Measurements from ENCODE around the gene SARDH. TPM values are rescaled to one million over a fixed set of nuclear protein-coding genes. Genes with fewer than 3 reads are reported as not detected.

SARDH gene
- total RNA-seq, 1 experiment from 2014 or later: 0.66 TPM

DNA sequence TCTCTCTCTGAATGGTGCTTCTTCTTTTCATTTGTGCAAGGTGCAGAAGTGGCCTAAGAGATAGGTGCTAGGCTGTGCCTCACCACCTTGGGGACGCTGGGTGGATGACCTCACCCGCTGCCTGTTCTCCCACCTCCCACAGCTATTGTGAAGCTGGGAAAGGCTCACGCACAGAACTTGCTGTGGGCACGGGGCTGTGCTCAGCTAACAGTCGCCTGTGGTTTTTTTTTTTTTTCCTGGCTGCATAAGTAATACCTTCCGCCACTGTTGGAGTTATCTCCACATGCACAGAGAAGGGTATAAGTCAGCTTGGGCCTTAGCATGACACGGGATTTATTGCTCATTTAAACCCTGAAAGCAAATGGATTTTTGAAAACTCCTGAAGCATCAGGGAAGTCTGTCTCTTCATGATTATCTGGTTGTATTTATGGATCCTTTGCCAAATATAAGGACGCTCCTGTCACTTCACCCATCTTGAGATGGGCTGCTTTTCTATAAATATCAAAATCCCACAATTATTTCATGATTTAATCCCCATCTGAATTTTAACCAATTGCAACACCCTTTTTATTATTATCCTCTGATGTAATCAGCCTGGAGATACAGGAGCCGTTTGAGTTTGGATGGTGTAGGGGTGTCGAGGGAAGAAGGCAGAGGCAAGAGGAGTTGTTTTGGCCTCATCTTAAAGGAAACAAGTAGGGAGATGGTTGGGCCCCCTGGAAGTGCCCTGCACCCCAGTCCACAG, 93.0 kb downstream of the SARDH start:
- no peak for DNase-seq
- H3K9me3 ChIP-seq: no peaks in the 10 kb centered on the region
- peaks cover 6% of the 10 kb centered on the region; the same call in 1 of the 2 replicates for H3K27me3 ChIP-seq
- no peaks in the 10 kb centered on the region for H3K36me3 ChIP-seq
- no peak overlapping the region for H3K4me3 ChIP-seq

- Histone ChIP-seq H3K36me3 (no peaks in the 10 kb centered on the region), H3K4me3 (no peak overlapping the region), H3K27me3 (peaks cover 6% of the 10 kb centered on the region; the same call in 1 of the 2 replicates), H3K9me3 (no peaks in the 10 kb centered on the region)
- DNase-seq: no peak
Observed at GRCh38 chr9:133643978-133644760, 94.0 kb downstream of the SARDH start.

DNA sequence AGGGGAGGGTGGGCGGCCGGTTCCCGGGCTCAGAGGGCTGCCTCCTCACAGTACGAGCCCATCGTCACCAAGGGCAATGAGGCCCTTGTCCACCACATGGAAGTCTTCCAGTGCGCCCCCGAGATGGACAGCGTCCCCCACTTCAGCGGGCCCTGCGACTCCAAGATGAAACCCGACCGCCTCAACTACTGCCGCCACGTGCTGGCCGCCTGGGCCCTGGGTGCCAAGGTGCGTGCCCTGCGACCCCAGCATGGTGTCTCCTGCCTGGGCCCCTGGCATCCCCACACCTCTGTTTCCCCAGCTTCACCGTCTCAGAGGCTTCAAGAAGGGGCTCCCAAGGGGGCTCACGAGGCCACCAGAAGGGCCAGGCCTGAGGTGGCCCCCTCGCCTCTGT, 94.8 kb downstream of the SARDH start:
- H3K36me3 ChIP-seq: no peaks in the 10 kb centered on the region
- H3K27me3 ChIP-seq: peaks cover 3% of the 10 kb centered on the region; the same call in 1 of the 2 replicates
- no peak overlapping the region for H3K4me3 ChIP-seq
- no peak for DNase-seq
- H3K9me3 ChIP-seq: no peaks in the 10 kb centered on the region

GRCh38 chr9:133642708-133643361, 95.3 kb downstream of the SARDH start:
- Histone ChIP-seq H3K36me3 (no peaks in the 10 kb centered on the region), H3K9me3 (no peaks in the 10 kb centered on the region), H3K4me3 (no peak overlapping the region), H3K27me3 (peaks cover 3% of the 10 kb centered on the region; the same call in 1 of the 2 replicates)
- DNase-seq: no peak

- Histone ChIP-seq H3K36me3 (no peaks in the 10 kb centered on the region), H3K9me3 (no peaks in the 10 kb centered on the region), H3K4me3 (no peak overlapping the region), H3K27me3 (no peaks in the 10 kb centered on the region)
- DNase-seq: no peak
Observed at GRCh38 chr9:133641861-133642595, 96.1 kb downstream of the SARDH start.

GRCh38 chr9:133641396-133641655, 96.8 kb downstream of the SARDH start:
- DNase-seq: no peak

GRCh38 chr9:133640580-133641395, 97.4 kb downstream of the SARDH start:
- H3K36me3 ChIP-seq: no peaks in the 10 kb centered on the region
- no peak overlapping the region for H3K4me3 ChIP-seq
- DNase-seq: no peak
- H3K27me3 ChIP-seq: no peaks in the 10 kb centered on the region
- no peaks in the 10 kb centered on the region for H3K9me3 ChIP-seq

More at GRCh38 chr9:133641396-133641655, 96.8 kb downstream of the SARDH start:
- Histone ChIP-seq H3K27me3 (no peaks in the 10 kb centered on the region), H3K36me3 (no peaks in the 10 kb centered on the region), H3K4me3 (no peak overlapping the region), H3K9me3 (no peaks in the 10 kb centered on the region)

GRCh38 chr9:133640160-133640559, 98.0 kb downstream of the SARDH start:
- Histone ChIP-seq H3K4me3 (no peak overlapping the region), H3K27me3 (no peaks in the 10 kb centered on the region), H3K9me3 (no peaks in the 10 kb centered on the region), H3K36me3 (no peaks in the 10 kb centered on the region)
- no peak for DNase-seq

DNA sequence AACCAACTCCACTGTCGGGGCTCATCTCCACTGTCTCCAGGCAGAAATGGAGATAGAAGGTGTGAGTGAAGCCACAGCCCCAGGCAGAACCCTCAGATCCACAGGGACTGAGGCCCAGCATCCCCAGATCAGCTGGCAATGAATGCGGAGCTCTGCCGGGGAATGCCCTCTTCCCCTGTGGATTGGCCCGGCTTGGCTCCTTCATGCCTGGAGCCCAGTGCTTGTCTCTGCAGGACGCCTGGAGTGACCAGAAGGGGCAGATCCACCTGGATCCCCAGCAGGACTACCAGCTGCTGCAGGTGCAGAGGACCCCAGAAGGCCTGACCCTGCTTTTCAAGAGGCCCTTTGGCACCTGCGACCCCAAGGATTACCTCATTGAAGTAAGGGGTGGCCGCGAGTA, 98.5 kb downstream of the SARDH start:
- DNase-seq: no peak
- no peaks in the 10 kb centered on the region for H3K27me3 ChIP-seq
- H3K36me3 ChIP-seq: no peaks in the 10 kb centered on the region
- no peak overlapping the region for H3K4me3 ChIP-seq
- no peaks in the 10 kb centered on the region for H3K9me3 ChIP-seq

DNA sequence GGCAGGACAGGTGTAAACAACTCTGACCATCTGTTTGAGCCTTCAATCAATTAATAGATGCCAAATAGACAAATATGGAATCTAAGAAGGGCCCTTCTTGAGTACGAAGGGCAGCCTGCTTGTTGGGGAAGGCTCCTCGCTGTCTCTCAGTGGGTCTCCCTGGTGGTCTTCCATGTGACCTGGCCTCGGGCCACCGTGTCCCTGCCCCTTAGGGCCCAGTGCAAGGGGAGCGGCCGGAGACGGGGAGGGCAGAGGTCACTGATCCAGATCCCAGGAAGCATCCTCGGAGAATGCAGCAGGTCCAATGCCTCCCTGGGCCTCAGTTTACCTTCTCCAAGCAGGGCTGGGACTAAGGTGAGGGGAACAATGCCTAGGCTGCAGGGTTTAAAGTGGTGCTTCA, 99.4 kb downstream of the SARDH start:
- Histone ChIP-seq H3K4me3 (no peak overlapping the region), H3K27me3 (no peaks in the 10 kb centered on the region), H3K9me3 (no peaks in the 10 kb centered on the region), H3K36me3 (no peaks in the 10 kb centered on the region)
- DNase-seq: no peak

- H3K27me3 ChIP-seq: no peaks in the 10 kb centered on the region
- H3K9me3 ChIP-seq: no peaks in the 10 kb centered on the region
- no peak for DNase-seq
- no peak overlapping the region for H3K4me3 ChIP-seq
- H3K36me3 ChIP-seq: no peaks in the 10 kb centered on the region
Observed at GRCh38 chr9:133638076-133638475, 100.1 kb downstream of the SARDH start.

- no peaks in the 10 kb centered on the region for H3K36me3 ChIP-seq
- no peaks in the 10 kb centered on the region for H3K27me3 ChIP-seq
- H3K4me3 ChIP-seq: no peak overlapping the region
- H3K9me3 ChIP-seq: no peaks in the 10 kb centered on the region
- DNase-seq: no peak
Observed at GRCh38 chr9:133637451-133638055, 100.6 kb downstream of the SARDH start.

GRCh38 chr9:133636902-133637301, 101.2 kb downstream of the SARDH start:
- no peak for DNase-seq
- Histone ChIP-seq H3K4me3 (no peak overlapping the region), H3K9me3 (no peaks in the 10 kb centered on the region), H3K36me3 (no peaks in the 10 kb centered on the region), H3K27me3 (no peaks in the 10 kb centered on the region)

DNA sequence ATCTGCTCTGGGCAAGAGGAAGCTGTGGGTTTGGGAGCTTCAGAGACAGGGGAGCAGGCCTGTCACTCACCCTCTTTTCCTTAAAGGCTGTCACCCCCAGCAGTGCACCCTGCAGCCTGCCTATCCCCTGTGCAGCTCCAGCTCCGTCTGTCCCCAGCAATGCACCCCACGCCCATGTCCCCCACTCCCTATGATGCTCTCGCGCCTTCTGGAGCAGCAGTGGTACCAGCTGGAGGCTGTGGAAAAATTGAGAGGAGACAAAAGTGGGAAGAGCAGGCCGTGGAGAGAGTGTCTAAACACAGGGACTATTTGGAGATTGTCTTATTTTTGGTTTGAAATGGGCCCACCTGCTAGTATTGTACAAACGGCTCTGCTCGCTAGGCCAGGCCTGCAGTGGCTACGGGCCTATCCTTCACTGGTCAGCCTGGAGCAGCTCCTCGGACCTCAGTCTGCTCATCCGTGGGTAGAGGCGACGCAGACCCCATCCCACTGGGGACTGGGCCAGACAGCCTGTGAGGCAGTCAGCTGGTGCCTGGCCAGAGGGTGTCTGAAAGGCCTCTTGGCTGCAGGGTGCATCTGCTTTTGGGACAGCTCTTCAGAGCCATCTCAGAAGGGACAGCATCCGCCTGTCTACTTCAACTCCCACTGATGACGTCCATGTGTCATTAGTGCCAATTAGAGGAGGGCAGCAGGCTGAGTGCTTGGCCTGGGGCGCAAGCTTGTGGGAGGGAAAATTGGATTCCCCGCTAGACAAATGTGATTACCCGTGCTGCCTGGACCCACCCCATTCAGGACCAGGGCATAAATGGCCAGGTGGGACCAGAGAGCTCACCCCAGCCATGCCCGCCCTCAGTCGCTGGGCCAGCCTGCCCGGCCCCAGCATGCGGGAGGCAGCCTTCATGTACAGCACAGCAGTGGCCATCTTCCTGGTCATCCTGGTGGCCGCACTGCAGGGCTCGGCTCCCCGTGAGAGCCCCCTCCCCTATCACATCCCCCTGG, 102.3 kb downstream of the SARDH start, which contains the start of gene DBH:
DBH (plus strand) TSS at position 831 of the 999 bp plus-strand sequence; CDS start at position 840, 9 bp downstream.
- Histone ChIP-seq H3K36me3 (no peaks in the 10 kb centered on the region), H3K27me3 (no peaks in the 10 kb centered on the region), H3K9me3 (no peaks in the 10 kb centered on the region), H3K4me3 (no peak within 1 kb of the TSS)
- no peak for DNase-seq

DNA sequence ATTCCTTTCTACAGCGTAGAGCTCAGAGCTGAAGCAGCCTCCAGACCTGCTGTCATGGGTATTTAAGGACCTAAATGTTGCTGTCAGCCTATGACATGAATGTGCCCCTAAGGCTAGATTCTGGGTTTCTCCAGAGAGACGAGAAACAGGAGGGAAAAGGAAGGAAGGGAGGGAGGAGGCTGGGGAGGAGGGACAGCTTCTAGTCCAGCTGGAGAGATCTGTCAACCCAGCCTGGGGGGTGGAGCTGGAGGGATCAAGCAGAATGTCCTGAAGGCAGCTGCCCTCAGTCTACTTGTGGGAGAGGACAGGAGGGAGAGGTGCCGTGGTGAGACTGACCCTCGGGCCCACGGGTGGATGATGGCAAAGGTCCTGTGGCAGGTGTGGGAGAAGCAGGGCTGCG, 103.1 kb downstream of the SARDH start:
- H3K4me3 ChIP-seq: no peak overlapping the region
- H3K27me3 ChIP-seq: no peaks in the 10 kb centered on the region
- no peaks in the 10 kb centered on the region for H3K9me3 ChIP-seq
- H3K36me3 ChIP-seq: no peaks in the 10 kb centered on the region
- DNase-seq: no peak
